Measurements from ENCODE around the gene ATP8B1.

DNA sequence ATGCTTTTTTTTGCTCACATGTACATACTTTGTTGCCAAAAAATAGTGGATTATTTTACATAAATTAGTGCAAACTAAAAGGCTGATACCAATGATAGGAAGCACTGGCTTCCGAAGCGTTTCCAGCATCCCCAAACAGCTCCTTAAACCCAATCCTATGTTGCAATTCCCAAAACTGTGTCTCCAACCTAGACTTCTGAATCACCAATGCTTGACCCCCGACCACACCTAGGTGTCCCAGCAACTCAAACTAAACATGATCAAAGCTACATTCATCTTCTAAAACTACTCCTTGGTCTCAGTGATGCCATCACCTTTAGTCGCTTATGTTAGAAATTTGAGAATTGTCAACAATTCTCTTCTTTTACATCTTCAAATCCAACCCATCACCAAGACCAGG, 13.4 kb downstream of the ATP8B1 start:
- TF ChIP-seq HNRNPL (IDR thresholded peaks at IDR 0.05; ENCODE audit: low read depth, low read length) (no peak), CTCF (IDR thresholded peaks at IDR 0.05 in 2 of 3, conservative IDR thresholded peaks at IDR 0.05 in 1 of 3; ENCODE audit: insufficient read depth in 2 of 3, low read depth in 1 of 3, low read length in 3 of 3) (no peak), REST (IDR thresholded peaks at IDR 0.05; ENCODE audit: borderline replicate concordance) (no peak), REST (CRISPR knock-in tag; IDR thresholded peaks at IDR 0.05; ENCODE audit: low read depth) (no peak), EP300 (IDR thresholded peaks at IDR 0.05; ENCODE audit: low read length) (no peak), STAT5A (IDR thresholded peaks at IDR 0.05; ENCODE audit: borderline replicate concordance, low read length) (no peak), BRD4 (IDR thresholded peaks at IDR 0.05) (no peak), NFE2L1 (tag; IDR thresholded peaks at IDR 0.05; ENCODE audit: borderline replicate concordance, low read depth) (no peak), CREM (IDR thresholded peaks at IDR 0.05; ENCODE audit: low read depth) (no peak), SOX6 (IDR thresholded peaks at IDR 0.05) (no peak), SIN3B (IDR thresholded peaks at IDR 0.05; ENCODE audit: low read depth) (no peak), ZNF431 (CRISPR knock-in tag; IDR thresholded peaks at IDR 0.05) (no peak), RBM22 (IDR thresholded peaks at IDR 0.05; ENCODE audit: low read depth, low read length, poor library complexity, severe bottlenecking) (no peak), BDP1 (IDR thresholded peaks at IDR 0.05; ENCODE audit: insufficient read depth, insufficient read length) (no peak), SIN3A (IDR thresholded peaks at IDR 0.05; ENCODE audit: borderline replicate concordance in 2 of 2, control insufficient read depth in 1 of 2, low read depth in 2 of 2, low read length in 2 of 2) (no peak)
